ENCODE measurements around the gene TRPM2. TPM values are rescaled to one million over a fixed set of nuclear protein-coding genes. Genes with fewer than 3 reads are reported as not detected.
"Not testable (repeated sequence)": the region's sequence is repeated elsewhere in the genome, so short reads cannot be mapped to it uniquely, and the experiment has no call there.

The TRPM2 gene
- total RNA-seq, 1 donor from 2014 or later = 2.8 TPM

GRCh38 chr21:44360159-44360558 is 6.7 kb downstream of the TRPM2 start:
- TF ChIP-seq CTCF (IDR thresholded peaks at IDR 0.05; ENCODE audit: insufficient read depth, low read length, poor library complexity, severe bottlenecking) = no peak
- DNase-seq (ENCODE audit: low read depth) = no peak
- Histone ChIP-seq H3K27me3 (ENCODE audit: control insufficient read depth, insufficient read depth, low read length) (peaks cover under 1% of the 10 kb centered on the region), H3K4me3 (ENCODE audit: low read depth, low read length) (no peak overlapping the region), H3K36me3 (ENCODE audit: control insufficient read depth, insufficient read depth, low read length) (no peaks in the 10 kb centered on the region)

GRCh38 chr21:44361903-44362302 is 8.5 kb downstream of the TRPM2 start:
- not testable (repeated sequence) for H3K27me3 ChIP-seq (ENCODE audit: control insufficient read depth, insufficient read depth, low read length); DNase-seq (ENCODE audit: low read depth); H3K36me3 ChIP-seq (ENCODE audit: control insufficient read depth, insufficient read depth, low read length); H3K4me3 ChIP-seq (ENCODE audit: low read depth, low read length)

GRCh38 chr21:44363278-44363677 is 9.9 kb downstream of the TRPM2 start:
- TF ChIP-seq CTCF (IDR thresholded peaks at IDR 0.05; ENCODE audit: insufficient read depth, low read length, poor library complexity, severe bottlenecking) = no peak
- DNase-seq (ENCODE audit: low read depth) = no peak
- H3K36me3 ChIP-seq (ENCODE audit: control insufficient read depth, insufficient read depth, low read length) = no peaks in the 10 kb centered on the region
- H3K27me3 ChIP-seq (ENCODE audit: control insufficient read depth, insufficient read depth, low read length) = peaks cover 6% of the 10 kb centered on the region
- no peak overlapping the region for H3K4me3 ChIP-seq (ENCODE audit: low read depth, low read length)

GRCh38 chr21:44364151-44365053 is 11.0 kb downstream of the TRPM2 start:
- no peak for TF ChIP-seq CTCF (IDR thresholded peaks at IDR 0.05; ENCODE audit: insufficient read depth, low read length, poor library complexity, severe bottlenecking)
- H3K27me3 ChIP-seq (ENCODE audit: control insufficient read depth, insufficient read depth, low read length) = peaks cover 15% of the 10 kb centered on the region
- H3K36me3 ChIP-seq (ENCODE audit: control insufficient read depth, insufficient read depth, low read length) = no peaks in the 10 kb centered on the region
- H3K4me3 ChIP-seq (ENCODE audit: low read depth, low read length) = no peak overlapping the region
- DNase-seq (ENCODE audit: low read depth) = no peak

GRCh38 chr21:44365251-44365966 is 12.0 kb downstream of the TRPM2 start:
- H3K36me3 ChIP-seq (ENCODE audit: control insufficient read depth, insufficient read depth, low read length) = no peaks in the 10 kb centered on the region
- DNase-seq (ENCODE audit: low read depth) = no peak
- no peak overlapping the region for H3K4me3 ChIP-seq (ENCODE audit: low read depth, low read length)
- H3K27me3 ChIP-seq (ENCODE audit: control insufficient read depth, insufficient read depth, low read length) = peaks cover 21% of the 10 kb centered on the region
- TF ChIP-seq CTCF (IDR thresholded peaks at IDR 0.05; ENCODE audit: insufficient read depth, low read length, poor library complexity, severe bottlenecking) = no peak

GRCh38 chr21:44365967-44366585 is 12.7 kb downstream of the TRPM2 start:
- H3K4me3 ChIP-seq (ENCODE audit: low read depth, low read length) = no peak overlapping the region
- DNase-seq (ENCODE audit: low read depth) = no peak
- TF ChIP-seq CTCF (IDR thresholded peaks at IDR 0.05; ENCODE audit: insufficient read depth, low read length, poor library complexity, severe bottlenecking) = no peak
- no peaks in the 10 kb centered on the region for H3K36me3 ChIP-seq (ENCODE audit: control insufficient read depth, insufficient read depth, low read length)
- H3K27me3 ChIP-seq (ENCODE audit: control insufficient read depth, insufficient read depth, low read length) = peaks cover 26% of the 10 kb centered on the region

All from kidney epithelial cell (primary cell).